ENCODE data around the gene ARHGDIG. TPM values are rescaled to one million over a fixed set of nuclear protein-coding genes. Genes with fewer than 3 reads are reported as not detected.
"Not testable (repeated sequence)": the region's sequence is repeated elsewhere in the genome, so short reads cannot be mapped to it uniquely, and the experiment has no call there.

Gene ARHGDIG
- total and polyA plus RNA-seq, 2 donors, result 0.95 to 2.3 TPM

- not testable (repeated sequence) for H3K4me1 ChIP-seq (ENCODE audit: insufficient read depth); H3K4me3 ChIP-seq (ENCODE audit: low read depth, low read length); H3K27ac ChIP-seq (ENCODE audit: low read depth); H3K36me3 ChIP-seq (ENCODE audit: insufficient read depth); DNase-seq (ENCODE audit: extremely low spot score)
- 85% methylated on average over 17 of the region's 17 CpGs for WGBS
Observed at GRCh38 chr16:267562-267961, 12.8 kb upstream of the ARHGDIG start.

DNA sequence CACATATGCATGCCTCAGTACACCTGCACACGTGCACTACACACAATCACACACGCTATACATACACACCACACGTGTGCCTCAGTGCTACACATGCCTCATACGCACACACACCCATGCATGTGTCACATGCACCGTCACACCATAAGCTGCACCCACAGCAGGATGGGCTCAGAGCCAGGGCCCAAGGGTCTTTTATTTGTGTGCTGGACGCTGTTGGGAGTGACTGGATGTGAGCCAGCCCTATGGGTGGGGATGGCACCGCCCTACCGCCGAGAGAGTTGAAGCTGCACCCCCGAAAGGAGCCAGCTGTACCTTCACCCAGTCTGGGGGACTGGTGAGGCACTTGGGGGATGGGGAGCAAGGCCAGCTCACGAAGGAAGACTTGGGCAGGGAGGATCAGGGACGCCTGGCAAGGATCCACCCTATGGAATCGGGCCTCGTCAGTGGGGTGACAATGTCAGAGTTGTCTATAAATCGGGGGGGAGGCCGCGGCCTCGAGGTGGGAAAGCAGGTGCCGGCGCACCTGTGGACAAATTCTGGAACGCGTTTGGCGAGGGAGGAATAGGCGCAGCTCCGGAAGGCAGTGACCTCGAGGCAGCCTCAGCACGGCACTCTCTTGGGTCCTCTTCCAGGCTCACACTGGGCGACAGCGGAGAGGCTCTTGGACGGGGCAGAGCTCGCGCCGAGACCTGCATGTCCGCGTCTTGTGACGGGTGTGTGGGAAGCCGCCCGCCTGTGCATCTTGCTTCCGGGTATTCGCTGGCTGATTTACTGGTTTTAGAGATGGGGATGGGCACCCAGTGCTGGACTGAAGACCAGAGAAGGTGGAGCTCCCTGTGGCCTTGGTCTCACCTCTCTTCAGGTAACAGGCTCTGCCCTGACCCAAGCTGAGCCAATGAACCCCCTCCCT lies 12.0 kb upstream of the ARHGDIG start:
- H3K27ac ChIP-seq (ENCODE audit: low read depth), result no peak overlapping the region
- H3K36me3 ChIP-seq (ENCODE audit: insufficient read depth), result peaks cover 6% of the 10 kb centered on the region
- DNase-seq (ENCODE audit: extremely low spot score), result no peak
- WGBS, result 68% methylated on average over 40 of the region's 40 CpGs
- no peaks in the 10 kb centered on the region for H3K4me1 ChIP-seq (ENCODE audit: insufficient read depth)
- H3K4me3 ChIP-seq (ENCODE audit: low read depth, low read length), result no peak overlapping the region

GRCh38 chr16:269061-269796 lies 11.2 kb upstream of the ARHGDIG start:
- Histone ChIP-seq H3K36me3 (ENCODE audit: insufficient read depth) (peaks cover 5% of the 10 kb centered on the region), H3K4me1 (ENCODE audit: insufficient read depth) (no peaks in the 10 kb centered on the region), H3K27ac (ENCODE audit: low read depth) (no peak overlapping the region), H3K4me3 (ENCODE audit: low read depth, low read length) (no peak overlapping the region)
- no peak for DNase-seq (ENCODE audit: extremely low spot score)
- 76% methylated on average over 24 of the region's 24 CpGs for WGBS

GRCh38 chr16:270381-271255 lies 9.8 kb upstream of the ARHGDIG start:
- DNase-seq (ENCODE audit: extremely low spot score), result no peak
- 87% methylated on average over 34 of the region's 34 CpGs for WGBS

DNA sequence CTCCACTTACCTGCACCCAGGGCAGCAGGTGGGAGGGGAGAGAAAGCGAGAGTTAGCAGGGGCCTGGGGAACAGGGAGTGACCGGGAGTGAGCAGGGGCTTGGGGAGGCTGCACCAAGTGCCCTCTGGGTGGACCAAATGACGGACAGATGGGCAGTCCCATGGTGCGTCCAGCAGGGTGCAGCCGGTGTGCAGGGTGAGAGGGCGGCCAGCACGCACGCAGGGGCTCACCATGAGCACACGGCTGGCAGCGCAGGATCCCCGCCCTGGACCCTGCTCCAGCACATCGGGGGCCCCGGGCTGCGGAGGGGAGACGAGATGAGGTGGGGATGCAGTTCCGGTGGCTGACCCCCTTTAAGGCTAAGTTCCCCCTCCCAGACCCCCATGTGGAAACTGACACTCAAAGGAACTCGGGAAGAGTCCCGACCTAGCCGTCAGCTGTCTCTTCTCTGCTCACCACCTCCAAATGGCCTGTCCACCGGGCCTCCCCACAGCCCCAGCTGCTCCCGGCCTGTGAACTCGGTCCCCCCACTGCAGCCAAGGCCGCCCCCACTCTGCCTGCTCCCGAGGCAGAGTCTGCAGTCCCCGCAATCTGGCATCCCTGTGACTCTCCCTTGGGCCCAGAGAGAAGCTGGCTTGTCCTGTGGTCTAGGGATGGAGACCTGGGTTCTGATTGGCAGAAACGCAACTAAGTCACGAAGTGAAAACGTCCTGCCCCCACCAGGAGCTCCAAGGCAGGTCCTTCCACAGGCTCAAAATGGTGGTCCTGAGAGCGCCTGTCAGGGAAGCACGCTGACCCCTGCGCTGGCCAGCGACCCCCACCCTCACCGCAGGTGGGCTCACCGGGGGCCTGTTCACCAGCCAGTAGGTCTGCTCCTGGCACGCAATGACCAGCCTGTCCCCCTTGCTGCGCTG lies 7.5 kb upstream of the ARHGDIG start:
- H3K4me1 ChIP-seq (ENCODE audit: insufficient read depth), result no peaks in the 10 kb centered on the region
- no peak overlapping the region for H3K27ac ChIP-seq (ENCODE audit: low read depth)
- no peak for DNase-seq (ENCODE audit: extremely low spot score)
- WGBS, result 74% methylated on average over 36 of the region's 36 CpGs
- H3K4me3 ChIP-seq (ENCODE audit: low read depth, low read length), result no peak overlapping the region
- no peaks in the 10 kb centered on the region for H3K36me3 ChIP-seq (ENCODE audit: insufficient read depth)

More at GRCh38 chr16:270381-271255, 9.8 kb upstream of the ARHGDIG start:
- H3K4me1 ChIP-seq (ENCODE audit: insufficient read depth), result no peaks in the 10 kb centered on the region
- H3K4me3 ChIP-seq (ENCODE audit: low read depth, low read length), result no peak overlapping the region
- no peaks in the 10 kb centered on the region for H3K36me3 ChIP-seq (ENCODE audit: insufficient read depth)
- H3K27ac ChIP-seq (ENCODE audit: low read depth), result no peak overlapping the region

GRCh38 chr16:273547-274421 lies 6.6 kb upstream of the ARHGDIG start:
- 81% methylated on average over 30 of the region's 30 CpGs for WGBS

GRCh38 chr16:275041-275641 lies 5.2 kb upstream of the ARHGDIG start:
- no peak for DNase-seq (ENCODE audit: extremely low spot score)
- 2% methylated on average over 58 of the region's 58 CpGs for WGBS
- no peaks in the 10 kb centered on the region for H3K4me1 ChIP-seq (ENCODE audit: insufficient read depth)
- no peaks in the 10 kb centered on the region for H3K36me3 ChIP-seq (ENCODE audit: insufficient read depth)
- peak overlapping the region; percentile 44 for H3K4me3 ChIP-seq (ENCODE audit: low read depth, low read length)
- no peak overlapping the region for H3K27ac ChIP-seq (ENCODE audit: low read depth)

More at GRCh38 chr16:273547-274421, 6.6 kb upstream of the ARHGDIG start:
- Histone ChIP-seq H3K36me3 (ENCODE audit: insufficient read depth) (no peaks in the 10 kb centered on the region), H3K27ac (ENCODE audit: low read depth) (no peak overlapping the region), H3K4me1 (ENCODE audit: insufficient read depth) (no peaks in the 10 kb centered on the region), H3K4me3 (ENCODE audit: low read depth, low read length) (no peak overlapping the region)
- DNase-seq (ENCODE audit: extremely low spot score), result no peak

DNA sequence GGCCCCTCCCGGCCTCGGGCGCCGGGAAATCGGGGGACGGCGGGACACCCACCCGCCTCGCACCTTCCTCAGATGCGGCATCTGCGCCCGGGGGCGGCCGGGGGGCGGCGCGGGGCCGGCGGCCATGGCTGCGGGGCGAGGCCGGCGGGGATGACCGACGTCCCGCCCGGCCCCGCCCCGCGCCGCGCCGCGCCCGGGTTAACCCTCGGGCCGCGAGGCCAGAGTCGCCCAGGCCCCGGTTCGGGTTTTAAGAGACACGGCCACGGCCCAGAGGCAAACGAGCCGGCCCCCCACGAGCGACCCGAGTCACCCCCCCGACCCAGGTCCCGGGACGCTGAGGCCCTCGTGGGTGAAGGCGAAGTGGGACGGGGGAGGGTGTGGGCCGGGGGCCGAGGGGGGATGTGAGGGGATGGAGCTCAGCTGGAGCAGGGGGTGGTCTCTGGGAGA lies 4.6 kb upstream of the ARHGDIG start, which contains the start of gene RGS11:
TSS of gene RGS11 (minus strand) at position 159 of the 447 bp plus-strand sequence. CDS start at position 126, 33 bp downstream.
- H3K4me1 ChIP-seq (ENCODE audit: insufficient read depth), result no peaks in the 10 kb centered on the region
- peak within 1 kb of the TSS; percentile 44 for H3K4me3 ChIP-seq (ENCODE audit: low read depth, low read length)
- H3K27ac ChIP-seq (ENCODE audit: low read depth), result no peak within 1 kb of the TSS
- H3K36me3 ChIP-seq (ENCODE audit: insufficient read depth), result no peaks in the 10 kb centered on the region
- no peak for DNase-seq (ENCODE audit: extremely low spot score)
- WGBS, result 3% methylated on average over 56 of the region's 56 CpGs

GRCh38 chr16:276426-277077 lies 3.8 kb upstream of the ARHGDIG start:
- Histone ChIP-seq H3K4me3 (ENCODE audit: low read depth, low read length) (no peak overlapping the region), H3K27ac (ENCODE audit: low read depth) (no peak overlapping the region), H3K36me3 (ENCODE audit: insufficient read depth) (no peaks in the 10 kb centered on the region), H3K4me1 (ENCODE audit: insufficient read depth) (no peaks in the 10 kb centered on the region)
- WGBS, result 83% methylated on average over 20 of the region's 20 CpGs
- no peak for DNase-seq (ENCODE audit: extremely low spot score)

DNA sequence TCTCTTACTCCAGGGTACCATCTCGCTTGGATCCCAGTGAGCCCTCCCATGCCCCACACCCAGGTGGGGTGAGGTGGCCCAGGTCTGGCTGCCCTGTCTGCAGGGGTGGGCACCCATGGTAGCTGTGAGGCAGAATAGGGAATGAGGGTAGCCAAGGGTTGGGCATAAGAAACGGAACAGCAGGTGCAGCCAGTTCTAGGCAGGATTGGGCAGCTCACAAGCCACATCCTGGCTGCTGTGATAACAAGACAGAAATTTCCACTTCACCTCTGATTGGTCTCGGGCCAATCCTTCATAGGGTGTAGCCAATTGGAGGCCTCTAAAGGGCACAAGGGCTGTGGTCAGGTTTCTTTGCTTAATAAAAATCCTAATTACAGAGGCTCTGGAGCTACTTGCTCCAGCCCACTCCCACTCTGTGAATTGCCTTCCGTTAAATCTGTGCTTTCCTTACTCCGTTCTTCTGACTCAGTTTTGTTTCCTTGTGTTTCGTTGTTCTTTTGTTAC lies 1.5 kb upstream of the ARHGDIG start:
- Histone ChIP-seq H3K36me3 (ENCODE audit: insufficient read depth) (no peaks in the 10 kb centered on the region), H3K4me1 (ENCODE audit: insufficient read depth) (no peaks in the 10 kb centered on the region), H3K4me3 (ENCODE audit: low read depth, low read length) (no peak overlapping the region), H3K27ac (ENCODE audit: low read depth) (no peak overlapping the region)
- WGBS, result 57% methylated on average over 6 of the region's 6 CpGs
- DNase-seq (ENCODE audit: extremely low spot score), result no peak

DNA sequence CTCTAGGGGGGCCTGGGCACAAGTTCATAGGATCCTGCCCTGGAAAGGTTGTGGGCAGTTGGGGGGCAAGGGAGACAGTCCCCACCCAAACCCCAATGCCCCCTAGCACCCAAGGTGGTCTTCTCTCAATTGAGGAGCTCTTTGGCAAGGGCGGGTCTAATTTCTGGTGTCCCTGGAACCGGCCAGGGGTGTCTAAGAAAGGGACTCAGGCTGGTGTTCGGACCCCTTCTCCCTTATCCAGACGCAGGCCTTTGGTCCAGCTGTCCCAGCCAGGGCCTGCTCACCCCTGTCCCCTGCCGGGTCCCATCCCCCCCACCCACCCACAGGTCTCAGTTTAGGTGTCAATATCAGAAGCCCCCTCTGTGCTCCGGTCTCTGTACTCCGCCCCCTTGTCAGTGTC lies 860 bp upstream of the ARHGDIG start:
- WGBS, result 69% methylated on average over 7 of the region's 7 CpGs
- no peak overlapping the region for H3K4me3 ChIP-seq (ENCODE audit: low read depth, low read length)
- no peak for DNase-seq (ENCODE audit: extremely low spot score)
- H3K4me1 ChIP-seq (ENCODE audit: insufficient read depth), result no peaks in the 10 kb centered on the region
- H3K27ac ChIP-seq (ENCODE audit: low read depth), result no peak overlapping the region
- no peaks in the 10 kb centered on the region for H3K36me3 ChIP-seq (ENCODE audit: insufficient read depth)

All from urinary bladder (tissue), 4 donors.